Measurements from ENCODE around the gene SERPINE1. TPM values are rescaled to one million over a fixed set of nuclear protein-coding genes. Genes with fewer than 3 reads are reported as not detected.
A peak's percentile ranks its signal among the peaks of the same experiment; 100 is the strongest.

Gene SERPINE1
- total and polyA plus RNA-seq, 2 of the 13 experiments (the other 11 are each of a cell fraction or from before 2014, with no cell fraction given) = 21.2 to 1,576 TPM

GRCh38 chr7:101108330-101108857 is 18.5 kb upstream of the SERPINE1 start (continued):
- peak; percentile 24; the same call in 1 of the 2 replicates for TF ChIP-seq MIXL1 (CRISPR knock-in tag; IDR thresholded peaks at IDR 0.05)
- TF ChIP-seq SMYD3 (CRISPR knock-in tag; IDR thresholded peaks at IDR 0.05) = no peak; the same call in 1 of the 2 replicates
- no peak for TF ChIP-seq SOX6 (IDR thresholded peaks at IDR 0.05)
- TF ChIP-seq SOX6 (CRISPR knock-in tag; IDR thresholded peaks at IDR 0.05) = peak; percentile 54
- no peak for TF ChIP-seq ZNF205 (CRISPR knock-in tag; IDR thresholded peaks at IDR 0.05)
- TF ChIP-seq PPARG (CRISPR knock-in tag; conservative IDR thresholded peaks at IDR 0.05) = peak; percentile 67
- TF ChIP-seq REST (IDR thresholded peaks at IDR 0.05; ENCODE audit: borderline replicate concordance in 1 of 2, low read depth in 1 of 2, low read length in 2 of 2) = no peak
- TF ChIP-seq ZNF550 (CRISPR knock-in tag; IDR thresholded peaks at IDR 0.05; ENCODE audit: borderline replicate concordance) = no peak
- TF ChIP-seq CHCHD3 (CRISPR knock-in tag; IDR thresholded peaks at IDR 0.05) = no peak
- TF ChIP-seq SNRNP70 (IDR thresholded peaks at IDR 0.05; ENCODE audit: low read depth, low read length) = no peak
- no peak for TF ChIP-seq ZHX1 (CRISPR knock-in tag; IDR thresholded peaks at IDR 0.05; ENCODE audit: low read depth)
- TF ChIP-seq NR2F1 (CRISPR knock-in tag; IDR thresholded peaks at IDR 0.05) = peak in 1 of 2 experiments; percentile 33; a peak in 1 of 4 replicates
- no peak for TF ChIP-seq ZNF383 (CRISPR knock-in tag; IDR thresholded peaks at IDR 0.05; ENCODE audit: borderline replicate concordance)
- TF ChIP-seq ZNF580 (CRISPR knock-in tag; IDR thresholded peaks at IDR 0.05; ENCODE audit: borderline replicate concordance, low read depth) = no peak
- no peak for TF ChIP-seq SMAD1 (CRISPR knock-in tag; IDR thresholded peaks at IDR 0.05; ENCODE audit: borderline replicate concordance, low read depth)
- TF ChIP-seq E2F1 (CRISPR knock-in tag; IDR thresholded peaks at IDR 0.05) = no peak
- no peak for TF ChIP-seq EZH2 (conservative IDR thresholded peaks at IDR 0.05; ENCODE audit: low read depth, low read length)
- TF ChIP-seq ZBTB44 (CRISPR knock-in tag; IDR thresholded peaks at IDR 0.05) = no peak

All from HepG2 (cell line).